PFSK-1 (cell line): ENCODE data around the gene NUP210L.

ENCODE experiments used
- FOXP2 ChIP-seq: optimal IDR thresholded peaks from 2 replicates; pipeline ENCODE3; 2011; ENCODE audit warnings: borderline replicate concordance, control low read depth, inconsistent platforms; ENCODE audit not compliant: insufficient read depth; ENCODE audit errors: extremely low read length, extremely low read depth
- POLR2AphosphoS5 ChIP-seq: IDR thresholded peaks from 2 replicates; pipeline ENCODE4 v1.6.1; 2012; ENCODE audit warnings: low read depth, mild to moderate bottlenecking, control low read depth, low read length, moderate library complexity
- REST ChIP-seq, 2 experiments: IDR thresholded peaks; 2 replicates each; pipeline versions ENCODE4 v1.6.1 to v1.8.0; 2011 to 2012; ENCODE audit warnings: low read depth in 2 of 2, low read length in 2 of 2, control low read depth in 1 of 2, inconsistent platforms in 1 of 2, mild to moderate bottlenecking in 1 of 2, moderate library complexity in 1 of 2; ENCODE audit not compliant: insufficient read depth in 1 of 2
- SIN3A ChIP-seq: IDR thresholded peaks from 2 replicates; pipeline ENCODE4 v1.6.1; 2012; ENCODE audit warnings: mild to moderate bottlenecking, low read length, moderate library complexity, borderline replicate concordance; ENCODE audit not compliant: insufficient read depth
- TAF1 ChIP-seq: IDR thresholded peaks from 2 replicates; pipeline ENCODE4 v1.6.1; 2012; ENCODE audit warnings: low read length, control low read depth, borderline replicate concordance; ENCODE audit not compliant: insufficient read depth

- no peak for TF ChIP-seq POLR2AphosphoS5
- no peak for TF ChIP-seq TAF1
- TF ChIP-seq SIN3A: no peak
- TF ChIP-seq REST (IDR thresholded peaks at IDR 0.05; ENCODE audit: insufficient read depth in 1 of 2, low read depth in 2 of 2, low read length in 2 of 2): no peak
- TF ChIP-seq FOXP2: no peak
Measured at GRCh38 chr1:154062309-154062708, 92.6 kb downstream of the NUP210L start.
